ENCODE results near the gene ELP4.
"Not testable (repeated sequence)": the region's sequence is repeated elsewhere in the genome, so short reads cannot be mapped to it uniquely, and the experiment has no call there.

Gene ELP4

DNA sequence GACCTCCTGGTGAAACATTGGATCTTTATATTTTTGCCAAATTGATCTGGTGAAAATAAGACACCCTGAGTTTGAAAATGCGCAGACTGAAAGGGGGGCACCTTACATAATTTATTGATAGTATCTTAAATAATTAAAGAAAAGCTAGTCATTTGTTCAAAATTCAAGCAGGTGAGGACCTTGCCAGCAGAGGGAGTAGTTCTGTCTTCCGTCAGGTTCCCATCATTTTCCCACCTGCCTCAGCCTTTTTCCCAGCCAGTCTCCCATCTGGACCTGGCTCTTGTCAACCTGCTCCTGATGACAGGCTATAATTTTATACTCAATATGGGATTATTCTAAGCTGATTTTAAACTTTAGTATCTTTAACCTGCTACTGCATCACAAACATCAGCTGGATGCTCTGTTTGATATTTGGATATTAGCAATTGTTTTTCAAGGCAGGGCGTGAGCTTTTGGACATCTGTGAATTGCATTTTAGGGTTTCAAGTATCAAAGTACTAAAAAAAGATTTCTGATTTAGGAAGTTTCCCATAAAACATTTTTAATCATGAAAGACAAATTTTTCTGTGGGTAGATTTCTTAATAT is 132.0 kb downstream of the ELP4 start:
- H3K9me3 ChIP-seq (ENCODE audit: control insufficient read depth, insufficient read depth, low read length), result no peaks in the 10 kb centered on the region
- no peak overlapping the region for H3K9ac ChIP-seq (ENCODE audit: low read depth, low read length)
- no peaks in the 10 kb centered on the region for H3K4me1 ChIP-seq (ENCODE audit: insufficient read depth, low read length)
- no peaks in the 10 kb centered on the region for H3K36me3 ChIP-seq (ENCODE audit: insufficient read depth, low read length)

GRCh38 chr11:31643857-31644256 is 134.3 kb downstream of the ELP4 start:
- H3K36me3 ChIP-seq (ENCODE audit: insufficient read depth, low read length), result no peaks in the 10 kb centered on the region
- no peaks in the 10 kb centered on the region for H3K9me3 ChIP-seq (ENCODE audit: control insufficient read depth, insufficient read depth, low read length)
- no peaks in the 10 kb centered on the region for H3K4me1 ChIP-seq (ENCODE audit: insufficient read depth, low read length)
- H3K9ac ChIP-seq (ENCODE audit: low read depth, low read length), result no peak overlapping the region

GRCh38 chr11:31645747-31646146 is 136.2 kb downstream of the ELP4 start:
- H3K4me1 ChIP-seq (ENCODE audit: insufficient read depth, low read length), result no peaks in the 10 kb centered on the region; the same call in 1 of the 2 replicates
- no peaks in the 10 kb centered on the region for H3K9me3 ChIP-seq (ENCODE audit: control insufficient read depth, insufficient read depth, low read length)
- H3K9ac ChIP-seq (ENCODE audit: low read depth, low read length), result no peak overlapping the region
- no peaks in the 10 kb centered on the region for H3K36me3 ChIP-seq (ENCODE audit: insufficient read depth, low read length)

- no peak overlapping the region for H3K9ac ChIP-seq (ENCODE audit: low read depth, low read length)
- no peaks in the 10 kb centered on the region for H3K36me3 ChIP-seq (ENCODE audit: insufficient read depth, low read length)
- no peaks in the 10 kb centered on the region for H3K9me3 ChIP-seq (ENCODE audit: control insufficient read depth, insufficient read depth, low read length)
- H3K4me1 ChIP-seq (ENCODE audit: insufficient read depth, low read length), result no peaks in the 10 kb centered on the region; the same call in 1 of the 2 replicates
Measured at GRCh38 chr11:31646216-31646615, 136.6 kb downstream of the ELP4 start.

GRCh38 chr11:31649129-31649966 is 139.8 kb downstream of the ELP4 start:
- Histone ChIP-seq H3K9ac (ENCODE audit: low read depth, low read length) (no peak overlapping the region), H3K36me3 (ENCODE audit: insufficient read depth, low read length) (no peaks in the 10 kb centered on the region), H3K4me1 (ENCODE audit: insufficient read depth, low read length) (no peaks in the 10 kb centered on the region; the same call in 1 of the 2 replicates), H3K9me3 (ENCODE audit: control insufficient read depth, insufficient read depth, low read length) (no peaks in the 10 kb centered on the region)

- H3K36me3 ChIP-seq (ENCODE audit: insufficient read depth, low read length), result no peaks in the 10 kb centered on the region
- H3K9ac ChIP-seq (ENCODE audit: low read depth, low read length), result no peak overlapping the region
- H3K4me1 ChIP-seq (ENCODE audit: insufficient read depth, low read length), result no peaks in the 10 kb centered on the region; the same call in 1 of the 2 replicates
- H3K9me3 ChIP-seq (ENCODE audit: control insufficient read depth, insufficient read depth, low read length), result no peaks in the 10 kb centered on the region
Measured at GRCh38 chr11:31651208-31651607, 141.6 kb downstream of the ELP4 start.

DNA sequence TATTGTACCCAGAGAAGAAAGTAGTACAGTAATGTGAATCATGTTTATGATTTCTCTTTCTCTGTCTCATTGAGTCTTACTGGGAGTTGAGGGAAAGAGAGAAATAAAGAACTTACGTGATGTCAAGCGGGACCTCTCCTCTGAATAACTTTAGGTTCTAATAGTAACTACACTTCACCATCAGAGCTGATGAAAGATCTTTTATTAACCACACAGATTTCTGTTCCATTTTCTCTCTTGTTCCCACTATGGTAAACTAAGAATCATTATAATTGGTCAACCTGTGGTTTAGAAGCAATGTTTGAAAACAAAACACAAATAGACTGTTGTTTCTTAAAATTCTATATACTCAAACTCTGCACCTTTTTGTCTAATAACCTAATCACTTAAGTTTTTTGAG is 142.3 kb downstream of the ELP4 start:
- no peaks in the 10 kb centered on the region; the same call in 1 of the 2 replicates for H3K4me1 ChIP-seq (ENCODE audit: insufficient read depth, low read length)
- no peaks in the 10 kb centered on the region for H3K36me3 ChIP-seq (ENCODE audit: insufficient read depth, low read length)
- H3K9ac ChIP-seq (ENCODE audit: low read depth, low read length), result no peak overlapping the region
- H3K9me3 ChIP-seq (ENCODE audit: control insufficient read depth, insufficient read depth, low read length), result no peaks in the 10 kb centered on the region

- H3K9me3 ChIP-seq (ENCODE audit: control insufficient read depth, insufficient read depth, low read length), result no peaks in the 10 kb centered on the region
- no peak overlapping the region for H3K9ac ChIP-seq (ENCODE audit: low read depth, low read length)
- H3K4me1 ChIP-seq (ENCODE audit: insufficient read depth, low read length), result no peaks in the 10 kb centered on the region; the same call in 1 of the 2 replicates
- no peaks in the 10 kb centered on the region for H3K36me3 ChIP-seq (ENCODE audit: insufficient read depth, low read length)
Measured at GRCh38 chr11:31652528-31652927, 143.0 kb downstream of the ELP4 start.

GRCh38 chr11:31655483-31655882 is 145.9 kb downstream of the ELP4 start:
- Histone ChIP-seq H3K9ac (ENCODE audit: low read depth, low read length) (no peak overlapping the region), H3K9me3 (ENCODE audit: control insufficient read depth, insufficient read depth, low read length) (no peaks in the 10 kb centered on the region), H3K36me3 (ENCODE audit: insufficient read depth, low read length) (no peaks in the 10 kb centered on the region), H3K4me1 (ENCODE audit: insufficient read depth, low read length) (no peaks in the 10 kb centered on the region; the same call in 1 of the 2 replicates)

DNA sequence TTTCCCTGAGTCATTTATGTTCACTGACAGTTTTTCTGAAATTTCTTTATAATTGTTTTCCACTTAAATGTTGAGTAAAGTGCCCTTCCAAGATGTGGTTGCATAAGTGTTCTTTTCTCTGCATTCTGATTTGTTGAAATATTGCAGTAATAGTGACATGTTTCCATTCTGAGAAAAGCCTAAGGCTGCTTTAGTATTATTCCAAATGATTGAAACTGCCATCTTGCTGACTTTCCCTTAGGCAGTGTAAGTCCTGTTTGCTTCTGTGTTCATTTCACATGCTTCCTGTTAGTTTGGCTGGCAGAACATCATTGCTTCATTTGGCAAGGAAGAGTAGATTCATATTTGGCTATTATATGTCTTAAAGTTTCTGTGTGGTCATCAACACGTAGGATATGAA is 146.5 kb downstream of the ELP4 start:
- no peaks in the 10 kb centered on the region for H3K9me3 ChIP-seq (ENCODE audit: control insufficient read depth, insufficient read depth, low read length)

GRCh38 chr11:31657091-31657490 is 147.5 kb downstream of the ELP4 start:
- Histone ChIP-seq H3K36me3 (ENCODE audit: insufficient read depth, low read length) (no peaks in the 10 kb centered on the region), H3K9ac (ENCODE audit: low read depth, low read length) (no peak overlapping the region), H3K4me1 (ENCODE audit: insufficient read depth, low read length) (no peaks in the 10 kb centered on the region), H3K9me3 (ENCODE audit: control insufficient read depth, insufficient read depth, low read length) (no peaks in the 10 kb centered on the region)

More for the DNA sequence above, 146.5 kb downstream of the ELP4 start:
- H3K36me3 ChIP-seq (ENCODE audit: insufficient read depth, low read length), result no peaks in the 10 kb centered on the region
- H3K9ac ChIP-seq (ENCODE audit: low read depth, low read length), result no peak overlapping the region
- no peaks in the 10 kb centered on the region for H3K4me1 ChIP-seq (ENCODE audit: insufficient read depth, low read length)

DNA sequence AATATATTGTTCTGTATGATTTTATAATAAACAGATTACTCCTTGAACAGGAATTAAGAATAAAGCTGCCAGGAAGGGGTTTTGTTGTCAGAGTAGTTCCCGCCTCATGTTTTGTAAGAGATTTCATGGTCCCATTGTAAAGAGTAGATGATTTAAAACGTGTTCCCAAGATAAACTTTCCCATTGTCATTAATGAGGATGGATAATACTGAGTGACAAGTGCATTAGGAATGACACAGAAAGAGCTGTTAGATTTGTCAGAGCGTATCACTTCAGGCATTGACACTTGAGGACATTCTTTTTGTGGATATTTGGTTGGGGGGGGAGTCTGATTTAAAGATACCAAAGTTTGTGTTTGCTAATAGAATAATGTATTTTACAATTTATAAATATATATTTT is 154.6 kb downstream of the ELP4 start:
- Histone ChIP-seq H3K9me3 (ENCODE audit: control insufficient read depth, insufficient read depth, low read length) (no peaks in the 10 kb centered on the region), H3K9ac (ENCODE audit: low read depth, low read length) (no peak overlapping the region), H3K36me3 (ENCODE audit: insufficient read depth, low read length) (no peaks in the 10 kb centered on the region), H3K4me1 (ENCODE audit: insufficient read depth, low read length) (no peaks in the 10 kb centered on the region; the same call in 1 of the 2 replicates)

DNA sequence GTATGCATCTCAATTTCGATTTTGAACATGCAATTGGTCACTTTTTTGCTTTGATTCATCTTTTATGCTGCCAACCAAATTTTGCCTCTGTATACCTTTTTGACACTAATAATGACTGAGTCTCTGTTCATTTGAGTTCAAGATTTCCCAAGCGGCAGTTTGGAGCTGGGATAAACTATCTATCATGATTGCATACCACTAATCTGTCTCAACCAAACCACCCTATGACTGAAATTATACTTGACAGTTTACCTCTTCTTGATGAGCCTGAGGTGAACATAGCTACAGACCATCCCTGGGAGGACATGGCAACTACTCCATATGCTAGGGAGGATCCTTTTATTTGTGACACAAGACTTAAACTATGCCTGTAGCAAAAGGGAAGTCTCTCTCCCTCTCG is 155.4 kb downstream of the ELP4 start:
- Histone ChIP-seq H3K9ac (ENCODE audit: low read depth, low read length) (no peak overlapping the region), H3K9me3 (ENCODE audit: control insufficient read depth, insufficient read depth, low read length) (no peaks in the 10 kb centered on the region), H3K4me1 (ENCODE audit: insufficient read depth, low read length) (no peaks in the 10 kb centered on the region; the same call in 1 of the 2 replicates), H3K36me3 (ENCODE audit: insufficient read depth, low read length) (no peaks in the 10 kb centered on the region)

GRCh38 chr11:31671681-31672080 is 162.1 kb downstream of the ELP4 start:
- Histone ChIP-seq H3K9me3 (ENCODE audit: control insufficient read depth, insufficient read depth, low read length) (no peaks in the 10 kb centered on the region; the same call in 1 of the 2 replicates), H3K36me3 (ENCODE audit: insufficient read depth, low read length) (no peaks in the 10 kb centered on the region), H3K4me1 (ENCODE audit: insufficient read depth, low read length) (no peaks in the 10 kb centered on the region), H3K9ac (ENCODE audit: low read depth, low read length) (no peak overlapping the region)

- not testable (repeated sequence) for H3K4me1 ChIP-seq (ENCODE audit: insufficient read depth, low read length); H3K9ac ChIP-seq (ENCODE audit: low read depth, low read length); H3K36me3 ChIP-seq (ENCODE audit: insufficient read depth, low read length); H3K9me3 ChIP-seq (ENCODE audit: control insufficient read depth, insufficient read depth, low read length)
Measured at GRCh38 chr11:31673108-31673507, 163.5 kb downstream of the ELP4 start.

All from ES-I3 (cell line).